Measurements from ENCODE around the gene TMEM204. TPM values are rescaled to one million over a fixed set of nuclear protein-coding genes. Genes with fewer than 3 reads are reported as not detected.

The TMEM204 gene
- total RNA-seq, 4 donors from 2014 or later: 28.6 to 48.2 (median 36.6) TPM

DNA sequence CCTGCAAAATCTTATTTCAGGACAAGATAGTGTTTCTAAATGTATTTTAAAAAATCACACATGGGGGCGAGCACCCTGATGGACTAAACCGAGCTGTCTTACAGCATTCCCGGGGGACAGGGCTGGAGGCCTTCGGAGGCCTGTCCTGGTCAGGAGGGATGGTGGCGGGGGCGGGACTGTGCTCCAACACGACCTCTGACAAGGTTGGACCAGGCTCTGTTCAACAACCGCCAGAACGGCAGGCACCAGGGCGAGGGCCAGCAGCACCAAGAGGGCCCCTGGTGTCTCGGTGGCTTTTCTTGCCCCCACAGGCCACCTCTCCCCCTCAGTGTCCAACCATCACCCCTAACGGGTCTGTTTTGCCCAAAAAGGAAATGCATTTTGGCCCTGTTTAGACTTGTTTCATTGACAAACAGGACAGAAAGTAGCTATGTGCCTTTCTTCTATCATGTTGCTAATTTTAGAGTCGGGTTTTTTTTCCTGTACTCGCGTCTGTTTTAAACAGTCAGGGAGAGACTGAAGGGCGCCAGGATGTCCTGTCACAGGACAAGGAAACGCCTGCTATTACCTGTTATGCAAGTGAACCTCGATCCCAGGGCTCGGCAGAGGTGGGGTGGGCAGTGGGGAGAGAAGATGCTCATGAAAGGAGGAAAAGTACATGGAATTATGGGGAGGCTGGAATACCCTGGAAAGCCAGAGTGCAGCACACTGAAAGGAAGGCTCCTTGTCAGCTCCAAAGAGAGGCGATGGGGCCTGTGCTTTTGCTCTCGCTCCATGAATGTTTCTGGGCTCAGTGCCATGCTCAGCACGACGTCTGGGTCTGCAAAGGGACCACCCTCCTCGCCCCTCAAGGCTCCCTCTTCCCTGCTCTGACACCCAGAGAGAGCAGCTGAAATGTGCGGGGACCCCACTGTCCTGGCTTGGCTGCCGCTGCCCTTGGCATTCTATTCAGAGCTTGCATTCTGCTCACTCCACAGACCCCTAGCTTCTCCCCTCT lies 11.9 kb downstream of the TMEM204 start:
- Histone ChIP-seq H3K9me3 (no peaks in the 10 kb centered on the region), H3K27ac (peak overlapping the region; percentile 77 to 92 (median 89)), H3K4me1 (peaks cover 1 to 100% (median 49%) of the 10 kb centered on the region in 3 donors), H3K4me3 (peak overlapping the region in 1 of 2 donors; percentile 30), H3K36me3 (peaks cover 0 to 69% of the 10 kb centered on the region in 2 donors), H3K27me3 (no peaks in the 10 kb centered on the region)
- WGBS, 2 donors (ENCODE audit: low coverage in 1 of 2): 18 to 34% methylated on average over 12 of the region's 26 CpGs
- no peak for TF ChIP-seq EP300 (IDR thresholded peaks at IDR 0.05)
- TF ChIP-seq POLR2AphosphoS5 (IDR thresholded peaks at IDR 0.05): no peak
- TF ChIP-seq, protein P1, sequence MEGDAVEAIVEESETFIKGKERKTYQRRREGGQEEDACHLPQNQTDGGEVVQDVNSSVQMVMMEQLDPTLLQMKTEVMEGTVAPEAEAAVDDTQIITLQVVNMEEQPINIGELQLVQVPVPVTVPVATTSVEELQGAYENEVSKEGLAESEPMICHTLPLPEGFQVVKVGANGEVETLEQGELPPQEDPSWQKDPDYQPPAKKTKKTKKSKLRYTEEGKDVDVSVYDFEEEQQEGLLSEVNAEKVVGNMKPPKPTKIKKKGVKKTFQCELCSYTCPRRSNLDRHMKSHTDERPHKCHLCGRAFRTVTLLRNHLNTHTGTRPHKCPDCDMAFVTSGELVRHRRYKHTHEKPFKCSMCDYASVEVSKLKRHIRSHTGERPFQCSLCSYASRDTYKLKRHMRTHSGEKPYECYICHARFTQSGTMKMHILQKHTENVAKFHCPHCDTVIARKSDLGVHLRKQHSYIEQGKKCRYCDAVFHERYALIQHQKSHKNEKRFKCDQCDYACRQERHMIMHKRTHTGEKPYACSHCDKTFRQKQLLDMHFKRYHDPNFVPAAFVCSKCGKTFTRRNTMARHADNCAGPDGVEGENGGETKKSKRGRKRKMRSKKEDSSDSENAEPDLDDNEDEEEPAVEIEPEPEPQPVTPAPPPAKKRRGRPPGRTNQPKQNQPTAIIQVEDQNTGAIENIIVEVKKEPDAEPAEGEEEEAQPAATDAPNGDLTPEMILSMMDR (IDR thresholded peaks at IDR 0.05): no peak
- no peak for TF ChIP-seq POLR2A (IDR thresholded peaks at IDR 0.05)
- ATAC-seq: peak; percentile 69

DNA sequence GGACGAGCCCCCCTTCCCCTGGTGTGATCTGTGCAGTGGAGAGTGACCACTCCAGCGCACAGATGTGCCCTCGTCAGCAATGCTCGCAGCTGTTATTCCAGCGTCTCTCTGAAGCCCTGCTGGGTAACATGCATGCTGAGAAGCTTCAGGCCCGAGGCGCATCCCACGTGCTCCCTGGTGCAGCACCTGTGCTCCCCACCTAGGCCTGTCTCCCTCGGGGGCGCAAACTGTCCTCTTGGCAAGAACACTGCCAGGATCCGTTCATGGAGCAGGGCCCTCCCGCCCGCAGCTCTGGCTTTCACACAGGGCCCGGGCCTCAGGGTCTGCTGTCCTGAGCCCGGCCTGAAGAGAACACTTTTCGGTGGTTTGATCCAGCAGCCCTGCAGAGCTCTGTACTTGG lies 13.0 kb downstream of the TMEM204 start:
- H3K4me3 ChIP-seq: peak overlapping the region in 1 of 2 donors; percentile 4
- no peaks in the 10 kb centered on the region for H3K9me3 ChIP-seq
- H3K36me3 ChIP-seq: peaks cover 0 to 68% of the 10 kb centered on the region in 2 donors
- ATAC-seq: no peak
- 100% methylated on average over 3 of the region's 16 CpGs; no CpG with 5 or more reads in 1 of the 2 donors for WGBS, 2 donors (ENCODE audit: low coverage in 1 of 2)
- peaks cover 3 to 100% (median 57%) of the 10 kb centered on the region in 3 donors for H3K4me1 ChIP-seq
- H3K27ac ChIP-seq: peak overlapping the region; percentile 77 to 92 (median 89)
- no peaks in the 10 kb centered on the region for H3K27me3 ChIP-seq
- TF ChIP-seq POLR2A (IDR thresholded peaks at IDR 0.05) (no peak), POLR2AphosphoS5 (IDR thresholded peaks at IDR 0.05) (no peak)

DNA sequence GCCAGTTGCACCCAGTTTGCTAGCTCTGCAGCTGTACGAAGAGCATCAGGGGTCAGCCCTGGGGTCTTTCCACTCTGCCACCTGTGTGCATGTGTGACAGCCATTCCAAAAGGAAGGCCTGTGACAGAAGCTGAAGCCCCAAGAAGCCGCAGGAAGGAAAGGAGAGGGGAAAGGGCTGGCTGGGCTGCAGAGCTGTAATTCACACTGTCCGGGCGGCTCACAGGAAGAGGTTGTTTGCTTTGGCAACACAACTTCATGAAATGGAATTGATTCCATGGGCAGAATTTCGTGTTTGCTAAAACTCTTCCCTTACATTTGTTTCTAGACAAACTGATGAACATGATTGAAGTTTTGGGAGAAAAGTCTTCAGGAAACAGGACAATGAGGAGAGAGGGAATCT lies 14.8 kb downstream of the TMEM204 start:
- ATAC-seq: no peak
- Histone ChIP-seq H3K27ac (peak overlapping the region in 3 of 4 donors; percentile 88 to 92 (median 90)), H3K4me3 (no peak overlapping the region), H3K4me1 (peaks cover 3 to 99% (median 53%) of the 10 kb centered on the region in 3 donors), H3K9me3 (no peaks in the 10 kb centered on the region), H3K27me3 (no peaks in the 10 kb centered on the region), H3K36me3 (peaks cover 0 to 66% of the 10 kb centered on the region in 2 donors)
- 43 to 66% methylated on average over 2 to 4 of the region's 5 CpGs for WGBS, 2 donors (ENCODE audit: low coverage in 1 of 2)
- TF ChIP-seq EP300 (IDR thresholded peaks at IDR 0.05): no peak
- no peak for TF ChIP-seq POLR2A (IDR thresholded peaks at IDR 0.05)
- TF ChIP-seq, protein P1 (IDR thresholded peaks at IDR 0.05): no peak
- TF ChIP-seq POLR2AphosphoS5 (IDR thresholded peaks at IDR 0.05): no peak

DNA sequence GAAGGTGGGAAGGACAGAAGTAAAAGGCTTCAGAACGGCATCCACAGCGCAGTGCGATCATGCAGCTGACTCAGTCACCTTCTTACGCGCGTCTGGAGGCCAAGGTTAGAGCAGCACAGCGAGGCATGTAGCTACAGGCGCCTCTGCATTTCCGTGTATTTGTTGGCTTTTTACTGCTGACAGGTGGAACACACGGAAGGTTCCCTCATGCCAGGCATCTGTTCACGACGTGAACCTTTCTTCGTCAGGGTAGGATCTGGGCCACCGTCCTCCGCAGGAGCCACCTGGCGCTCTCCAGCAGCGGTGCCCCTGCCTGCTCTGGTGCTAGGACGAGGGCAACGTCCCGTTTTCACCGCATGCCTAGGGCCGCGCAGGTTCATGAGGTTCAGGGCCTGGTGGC lies 15.3 kb downstream of the TMEM204 start:
- WGBS, 2 donors (ENCODE audit: low coverage in 1 of 2): 69 to 80% methylated on average over 10 to 12 of the region's 23 CpGs
- no peak for TF ChIP-seq POLR2AphosphoS5 (IDR thresholded peaks at IDR 0.05)
- TF ChIP-seq, protein P1 (IDR thresholded peaks at IDR 0.05): no peak
- TF ChIP-seq POLR2A (IDR thresholded peaks at IDR 0.05): no peak
- no peak for TF ChIP-seq EP300 (IDR thresholded peaks at IDR 0.05)
- Histone ChIP-seq H3K4me3 (no peak overlapping the region), H3K36me3 (peaks cover 0 to 66% of the 10 kb centered on the region in 2 donors), H3K9me3 (no peaks in the 10 kb centered on the region), H3K27ac (peak overlapping the region in 3 of 4 donors; percentile 88 to 92 (median 90)), H3K4me1 (peaks cover 3 to 98% (median 53%) of the 10 kb centered on the region in 3 donors), H3K27me3 (no peaks in the 10 kb centered on the region)
- ATAC-seq: no peak

DNA sequence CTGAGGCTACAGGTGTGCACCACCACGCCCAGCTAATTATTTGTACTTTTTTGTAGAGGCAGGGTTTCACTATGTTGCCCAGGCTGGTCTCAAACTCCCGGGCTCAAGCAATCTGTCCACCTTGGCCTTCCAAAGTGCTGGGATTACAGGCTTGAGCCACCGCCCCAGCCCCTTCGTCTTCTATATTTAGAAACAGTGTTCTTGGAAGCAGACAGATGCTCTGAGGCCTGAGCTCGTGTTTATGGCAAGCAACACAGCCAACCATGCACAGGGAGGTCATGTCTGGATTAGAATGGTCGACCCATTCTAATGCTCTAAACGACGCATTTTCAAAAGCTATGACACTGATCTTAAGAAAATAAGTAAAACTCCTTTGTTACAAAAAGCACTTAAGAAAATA lies 16.6 kb downstream of the TMEM204 start:
- H3K9me3 ChIP-seq: no peaks in the 10 kb centered on the region
- peaks cover 3 to 93% (median 45%) of the 10 kb centered on the region in 3 donors for H3K4me1 ChIP-seq

More for the DNA sequence above, 16.6 kb downstream of the TMEM204 start:
- 0 to 2% methylated on average over 1 to 6 of the region's 8 CpGs for WGBS, 2 donors (ENCODE audit: low coverage in 1 of 2)
- peak overlapping the region; percentile 59 to 90 (median 82) for H3K27ac ChIP-seq
- H3K36me3 ChIP-seq: peaks cover 0 to 80% of the 10 kb centered on the region in 2 donors
- H3K27me3 ChIP-seq: no peaks in the 10 kb centered on the region
- ATAC-seq: no peak
- H3K4me3 ChIP-seq: no peak overlapping the region
- TF ChIP-seq POLR2A (IDR thresholded peaks at IDR 0.05) (no peak), POLR2AphosphoS5 (IDR thresholded peaks at IDR 0.05) (peak; percentile 6)
- TF ChIP-seq, protein P1 (IDR thresholded peaks at IDR 0.05): no peak
